HPDE6-E6E7 (cell line): ENCODE measurements around the gene CDK14.

Experiments used
- DNase-seq: peaks from one replicate; pipeline ENCODE4 v3.0.0; 2011; ENCODE audit warnings: missing footprints; ENCODE audit errors: extremely low spot score

Gene CDK14

GRCh38 chr7:91201442-91202113 is 605.5 kb downstream of the CDK14 start:
- DNase-seq, result no peak

GRCh38 chr7:91206361-91206960 is 610.3 kb downstream of the CDK14 start:
- no peak for DNase-seq

GRCh38 chr7:91212582-91212981 is 616.5 kb downstream of the CDK14 start:
- DNase-seq, result no peak

GRCh38 chr7:91226411-91226810 is 630.3 kb downstream of the CDK14 start:
- DNase-seq, result no peak

- DNase-seq, result no peak
Measured at GRCh38 chr7:91228327-91228726, 632.2 kb downstream of the CDK14 start.

- DNase-seq, result no peak
Measured at GRCh38 chr7:91228927-91229558, 632.9 kb downstream of the CDK14 start.

GRCh38 chr7:91230100-91230499 is 634.0 kb downstream of the CDK14 start:
- DNase-seq, result no peak

- DNase-seq, result no peak
Measured at GRCh38 chr7:91230503-91230902, 634.4 kb downstream of the CDK14 start.

GRCh38 chr7:91233212-91233611 is 637.1 kb downstream of the CDK14 start:
- no peak for DNase-seq

GRCh38 chr7:91235211-91235832 is 639.2 kb downstream of the CDK14 start:
- DNase-seq, result no peak

GRCh38 chr7:91239171-91239604 is 643.1 kb downstream of the CDK14 start:
- DNase-seq, result no peak

- DNase-seq, result no peak
Measured at GRCh38 chr7:91239772-91240171, 643.7 kb downstream of the CDK14 start.

- DNase-seq, result no peak
Measured at GRCh38 chr7:91240376-91240941, 644.3 kb downstream of the CDK14 start.

- DNase-seq, result no peak
Measured at GRCh38 chr7:91242097-91242844, 646.1 kb downstream of the CDK14 start.

GRCh38 chr7:91243591-91244301 is 647.6 kb downstream of the CDK14 start:
- DNase-seq, result no peak

- DNase-seq, result no peak
Measured at GRCh38 chr7:91247500-91247899, 651.4 kb downstream of the CDK14 start.

GRCh38 chr7:91248996-91249395 is 652.9 kb downstream of the CDK14 start:
- DNase-seq, result no peak

- DNase-seq, result peak; percentile 78
Measured at GRCh38 chr7:91249506-91250233, 653.5 kb downstream of the CDK14 start.

- DNase-seq, result no peak
Measured at GRCh38 chr7:91250706-91251105, 654.6 kb downstream of the CDK14 start.

GRCh38 chr7:91251877-91252276 is 655.8 kb downstream of the CDK14 start:
- DNase-seq, result no peak
